Heart left ventricle (tissue), 16 donors: ENCODE data around the gene CHST7. TPM values are rescaled to one million over a fixed set of nuclear protein-coding genes. Genes with fewer than 3 reads are reported as not detected.

ENCODE experiments used
- ATAC-seq, 4 donors: fragments of 200-7000 bp; cut with Tn5 transposase; one replicate each; pipeline ENCODE4 v1.9.1; 2020 to 2022; ENCODE audit warnings: moderate library complexity in 4 of 4, mild to moderate bottlenecking in 3 of 4, moderate number of reproducible peaks in 1 of 4
- DNase-seq, 5 donors: peaks; one replicate each; pipeline ENCODE4 v3.0.0-alpha.2; 2020
- H3K27ac ChIP-seq, 12 donors: fragments of 200-600 bp; sonication (generic) in 4 of 12; one replicate each; pipeline versions ENCODE4 v1.5.0 to v1.8.0; 2016 to 2022; ENCODE audit warnings: mild to moderate bottlenecking in 2 of 12
- H3K27me3 ChIP-seq, 9 donors: fragments of 200-600 bp; sonication (generic) in 2 of 9; one replicate each; pipeline versions ENCODE4 v1.5.1 to v1.8.0; 2016 to 2022; ENCODE audit warnings: mild to moderate bottlenecking in 3 of 9
- H3K36me3 ChIP-seq, 9 donors: fragments of 200-600 bp; sonication (generic) in 2 of 9; one replicate each; pipeline versions ENCODE4 v1.5.0 to v1.8.0; 2018 to 2022; ENCODE audit warnings: mild to moderate bottlenecking in 2 of 9
- H3K4me1 ChIP-seq, 12 donors: fragments of 200-600 bp; sonication (generic) in 4 of 12; one replicate each; pipeline versions ENCODE4 v1.5.0 to v1.8.0; 2016 to 2022; ENCODE audit warnings: mild to moderate bottlenecking in 3 of 12
- H3K4me3 ChIP-seq, 12 donors: fragments of 200-600 bp; sonication (generic) in 4 of 12; one replicate each; pipeline versions ENCODE4 v1.5.0 to v1.8.0; 2017 to 2022; ENCODE audit warnings: mild to moderate bottlenecking in 9 of 12, moderate library complexity in 4 of 12
- H3K9me3 ChIP-seq, 12 donors: fragments of 200-600 bp; sonication (generic) in 4 of 12; one replicate each; pipeline versions ENCODE4 v1.5.0 to v1.8.0; 2016 to 2022; ENCODE audit warnings: mild to moderate bottlenecking in 1 of 12
- POLR2A ChIP-seq, 2 donors: fragments of 450-650 bp; IDR thresholded peaks; one replicate each; pipeline ENCODE4 v1.6.1; 2017; ENCODE audit warnings: antibody characterized with exemption in 2 of 2, mild to moderate bottlenecking in 2 of 2, moderate library complexity in 2 of 2
- WGBS, 4 donors: extraction: QIAGEN DNeasy Blood & Tissue Kit in 2 of 4; methylation state at CpG; one replicate each; pipeline versions ENCODE4 v1.1.5 to v1.1.7; 2013 to 2018; 5-methylcytosine and 5-hydroxymethylcytosine counted together
- intact Hi-C, 10 donors: fragments of 100-400 bp; cut with DNase I; formaldehyde crosslinking; loops; one replicate each; pipeline versions ENCODE4 v1.11.1 to v1.14.2; 2022
- polyA plus RNA-seq, 2 donors: library from polyadenylated mRNA; stranded (reverse); fragments of 200-250 nt; gene quantifications; one replicate each; pipeline ENCODE4 v1.2.3, GENCODE V29; 2013
- total RNA-seq, 9 donors: library from RNA; depleted of rRNA in 2 of 9; stranded (reverse); fragments of >200 nt in 2 of 9; fragmentation: NEBNext Ultra II Directional in 3 of 9; extraction: Animal tissue kit (Norgen Biotek cat#: 25700) in 3 of 9; gene quantifications; one replicate each; pipeline versions ENCODE4 v1.1.0 to v1.2.4, GENCODE V29; 2016 to 2023
- TF ChIP-seq, protein P1 (sequence below), 12 donors: fragments of 200-600 bp; sonication (generic) in 4 of 12; IDR thresholded peaks; one replicate each; pipeline versions ENCODE4 v1.5.0 to v1.8.0; 2018 to 2022; ENCODE audit warnings: antibody characterized with exemption in 12 of 12, mild to moderate bottlenecking in 5 of 12
- donor health status: ischemic (EF 13 %, LVEDD 7.1; RV severe dilation, severe dysfunction).
- donor health status: healthy with polysubstance abuse.
- donor health status: DM: no; HTN: yes; CAD: no.
- donor health status: DM: no; HTN: no; CAD: no.
- donor health status: ischemic (EF 25% LVEDD 6.9; RV normal size, moderate dysfunction).
- donor health status: ischemic (EF 25% LVEDD 5.7; RV mildly dilated, moderate dysfunction).
- donor health status: healthy.
- donor health status: DM: yes; HTN: yes; CAD: no.
- donor health status: ischemic (EF 35%, LVEDD 5.7; RV mildly dilated, moderate dysfunction).
- donor health status: nonischemic (EF 11% LVEDD 7.7; RV severe dilation, severe dysfunction).
- donor health status: DM: yes; HTN: yes; CAD: no.
- donor health status: PGD.
- donor health status: ischemic (EF 29% LVEDD 5.4; RV normal size, mild dysfunction).
- donor health status: nonischemic (EF 23%, LVEDD 6.1; RV moderate dilation, normal function).

Gene CHST7
- total and polyA plus RNA-seq, 11 donors = 3.6 to 41.8 (median 15.0) TPM

DNA sequence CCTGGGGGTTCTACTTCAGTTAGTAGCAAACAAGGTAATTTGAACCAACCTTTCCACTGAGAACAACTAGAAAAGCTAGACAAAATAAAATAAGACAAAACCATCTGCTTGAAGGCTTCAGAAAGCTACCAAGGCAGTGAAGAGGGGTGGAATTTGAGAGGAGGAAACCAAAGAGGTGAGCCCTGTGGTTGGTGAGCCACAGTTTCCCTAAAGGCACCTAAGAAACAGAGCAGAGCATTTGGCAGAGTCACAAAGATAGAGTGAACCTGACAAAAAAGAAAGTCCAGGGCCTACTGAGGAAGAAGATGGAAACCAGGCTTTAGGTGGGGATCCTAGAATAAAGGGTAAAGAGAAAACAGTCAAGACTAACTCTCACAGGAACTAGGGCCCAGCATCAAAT, 44.3 kb downstream of the CHST7 start:
- intact Hi-C loops = no loop called here
- H3K27me3 ChIP-seq = no peaks in the 10 kb centered on the region
- H3K36me3 ChIP-seq = no peaks in the 10 kb centered on the region
- H3K4me1 ChIP-seq = peaks cover 0 to 11% (median 1%) of the 10 kb centered on the region in 12 donors
- no peak for ATAC-seq
- peaks cover 0 to 20% (median 0%) of the 10 kb centered on the region in 12 donors for H3K9me3 ChIP-seq
- TF ChIP-seq, protein P1, sequence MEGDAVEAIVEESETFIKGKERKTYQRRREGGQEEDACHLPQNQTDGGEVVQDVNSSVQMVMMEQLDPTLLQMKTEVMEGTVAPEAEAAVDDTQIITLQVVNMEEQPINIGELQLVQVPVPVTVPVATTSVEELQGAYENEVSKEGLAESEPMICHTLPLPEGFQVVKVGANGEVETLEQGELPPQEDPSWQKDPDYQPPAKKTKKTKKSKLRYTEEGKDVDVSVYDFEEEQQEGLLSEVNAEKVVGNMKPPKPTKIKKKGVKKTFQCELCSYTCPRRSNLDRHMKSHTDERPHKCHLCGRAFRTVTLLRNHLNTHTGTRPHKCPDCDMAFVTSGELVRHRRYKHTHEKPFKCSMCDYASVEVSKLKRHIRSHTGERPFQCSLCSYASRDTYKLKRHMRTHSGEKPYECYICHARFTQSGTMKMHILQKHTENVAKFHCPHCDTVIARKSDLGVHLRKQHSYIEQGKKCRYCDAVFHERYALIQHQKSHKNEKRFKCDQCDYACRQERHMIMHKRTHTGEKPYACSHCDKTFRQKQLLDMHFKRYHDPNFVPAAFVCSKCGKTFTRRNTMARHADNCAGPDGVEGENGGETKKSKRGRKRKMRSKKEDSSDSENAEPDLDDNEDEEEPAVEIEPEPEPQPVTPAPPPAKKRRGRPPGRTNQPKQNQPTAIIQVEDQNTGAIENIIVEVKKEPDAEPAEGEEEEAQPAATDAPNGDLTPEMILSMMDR (IDR thresholded peaks at IDR 0.05) = no peak
- no peak for TF ChIP-seq POLR2A (IDR thresholded peaks at IDR 0.05)
- H3K27ac ChIP-seq = no peak overlapping the region
- no peak overlapping the region for H3K4me3 ChIP-seq
- DNase-seq = no peak

- intact Hi-C loops = no loop called here
- ATAC-seq (no peak), DNase-seq (no peak)
- Histone ChIP-seq H3K4me3 (no peak overlapping the region), H3K4me1 (peaks cover 0 to 16% (median 2%) of the 10 kb centered on the region in 12 donors), H3K27ac (no peak overlapping the region), H3K9me3 (peaks cover 0 to 20% (median 0%) of the 10 kb centered on the region in 12 donors), H3K36me3 (no peaks in the 10 kb centered on the region), H3K27me3 (no peaks in the 10 kb centered on the region)
- TF ChIP-seq POLR2A (IDR thresholded peaks at IDR 0.05) = no peak
- TF ChIP-seq, protein P1 (IDR thresholded peaks at IDR 0.05) = no peak
These were observed 45.4 kb downstream of the CHST7 start for GRCh38 chrX:46618947-46619346.

DNA sequence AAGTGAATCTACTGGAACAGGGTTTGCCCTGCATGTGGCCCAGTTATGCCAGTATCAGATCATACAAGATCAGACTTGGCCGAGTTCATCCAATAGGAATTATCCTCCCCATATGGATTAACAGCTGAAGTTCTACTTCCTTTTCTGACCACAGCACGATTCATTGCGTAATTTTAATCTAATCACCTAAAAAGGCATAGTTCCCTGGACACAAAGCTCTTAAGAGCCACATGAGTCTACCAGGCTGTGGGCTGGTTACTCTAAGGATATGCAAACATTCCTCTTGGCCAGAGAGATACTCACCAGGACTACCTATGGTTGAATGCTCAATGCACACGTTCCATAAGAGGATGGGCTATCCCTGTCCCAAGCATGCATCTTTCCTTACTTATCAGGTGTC, 46.9 kb downstream of the CHST7 start:
- no peak for DNase-seq
- no peak for ATAC-seq
- intact Hi-C loops = no loop called here
- H3K4me1 ChIP-seq = peaks cover 0 to 16% (median 2%) of the 10 kb centered on the region in 12 donors
- H3K9me3 ChIP-seq = peaks cover 0 to 20% (median 0%) of the 10 kb centered on the region in 12 donors
- WGBS, 4 donors = 64 to 95% (median 84%) methylated on average over 4 of the region's 4 CpGs
- no peaks in the 10 kb centered on the region for H3K27me3 ChIP-seq
- no peaks in the 10 kb centered on the region for H3K36me3 ChIP-seq
- no peak overlapping the region for H3K27ac ChIP-seq
- no peak for TF ChIP-seq POLR2A (IDR thresholded peaks at IDR 0.05)
- TF ChIP-seq, protein P1 (IDR thresholded peaks at IDR 0.05) = no peak
- no peak overlapping the region for H3K4me3 ChIP-seq

DNA sequence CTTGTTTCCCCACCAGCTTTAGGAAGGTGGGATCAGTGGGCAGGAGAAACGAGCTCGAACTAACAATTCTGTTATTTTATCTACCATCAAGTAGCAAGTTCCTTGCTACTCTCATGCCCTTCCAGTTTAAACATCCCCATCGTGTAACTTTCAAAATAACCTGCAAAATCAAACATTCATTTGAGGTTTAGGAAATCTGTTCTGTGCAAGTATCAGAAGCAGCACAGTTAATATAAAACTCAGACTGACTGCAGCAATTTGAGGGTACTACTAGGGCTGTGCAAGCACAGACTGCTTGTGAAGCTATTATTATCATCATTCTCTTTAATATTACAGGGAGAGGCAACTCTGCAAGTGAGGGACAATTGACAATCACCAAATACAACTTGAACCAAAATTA, 48.0 kb downstream of the CHST7 start:
- DNase-seq (no peak), ATAC-seq (no peak)
- no peaks in the 10 kb centered on the region for H3K27me3 ChIP-seq
- intact Hi-C loops = no loop called here
- H3K27ac ChIP-seq = no peak overlapping the region
- 53 to 82% (median 67%) methylated on average over 3 of the region's 3 CpGs for WGBS, 4 donors
- H3K36me3 ChIP-seq = no peaks in the 10 kb centered on the region
- H3K9me3 ChIP-seq = peaks cover 0 to 20% (median 0%) of the 10 kb centered on the region in 12 donors
- peaks cover 0 to 16% (median 2%) of the 10 kb centered on the region in 12 donors for H3K4me1 ChIP-seq
- TF ChIP-seq POLR2A (IDR thresholded peaks at IDR 0.05) = no peak
- TF ChIP-seq, protein P1 (IDR thresholded peaks at IDR 0.05) = no peak
- H3K4me3 ChIP-seq = no peak overlapping the region
